ENCODE results near the gene C10orf120.

C10orf120 gene

GRCh38 chr10:122671355-122671754 lies 28.3 kb downstream of the C10orf120 start:
- no peaks in the 10 kb centered on the region for H3K79me2 ChIP-seq (ENCODE audit: low read length)
- no peak overlapping the region for H3K9ac ChIP-seq (ENCODE audit: low read length)
- no peak overlapping the region for H3K27ac ChIP-seq (ENCODE audit: low read length)
- no peaks in the 10 kb centered on the region for H3K9me3 ChIP-seq (ENCODE audit: insufficient read depth, low read length)
- no peak for TF ChIP-seq CTCF (IDR thresholded peaks at IDR 0.05; ENCODE audit: low read depth, low read length)
- TF ChIP-seq EZH2phosphoT487 (IDR thresholded peaks at IDR 0.05; ENCODE audit: low read depth), result no peak
- H3K36me3 ChIP-seq (replicated peaks; ENCODE audit: low read depth, low read length), result no peaks in the 10 kb centered on the region
- no peaks in the 10 kb centered on the region for H3K27me3 ChIP-seq (ENCODE audit: low read depth, low read length)
- no peak overlapping the region for H3K4me3 ChIP-seq (ENCODE audit: low read length)
- no peak overlapping the region for H3K4me2 ChIP-seq (ENCODE audit: low read length)
- H2AFZ ChIP-seq (ENCODE audit: low read depth, low read length), result no peak overlapping the region
- H3K4me1 ChIP-seq (ENCODE audit: low read length), result no peaks in the 10 kb centered on the region
- no peaks in the 10 kb centered on the region for H4K20me1 ChIP-seq (ENCODE audit: insufficient read depth, low read length)

- Histone ChIP-seq H3K4me2 (ENCODE audit: low read length) (no peak overlapping the region), H3K4me3 (ENCODE audit: low read length) (no peak overlapping the region), H4K20me1 (ENCODE audit: insufficient read depth, low read length) (no peaks in the 10 kb centered on the region), H3K9me3 (ENCODE audit: insufficient read depth, low read length) (no peaks in the 10 kb centered on the region), H3K36me3 (replicated peaks; ENCODE audit: low read depth, low read length) (no peaks in the 10 kb centered on the region), H3K27me3 (ENCODE audit: low read depth, low read length) (no peaks in the 10 kb centered on the region), H3K79me2 (ENCODE audit: low read length) (no peaks in the 10 kb centered on the region), H3K27ac (ENCODE audit: low read length) (no peak overlapping the region), H3K9ac (ENCODE audit: low read length) (no peak overlapping the region), H2AFZ (ENCODE audit: low read depth, low read length) (no peak overlapping the region), H3K4me1 (ENCODE audit: low read length) (no peaks in the 10 kb centered on the region)
- TF ChIP-seq CTCF (IDR thresholded peaks at IDR 0.05; ENCODE audit: low read depth, low read length) (0 out of 2 replicates have a peak, but pooled peaks have one; percentile 4), EZH2phosphoT487 (IDR thresholded peaks at IDR 0.05; ENCODE audit: low read depth) (no peak)
These were observed 29.8 kb downstream of the C10orf120 start for GRCh38 chr10:122669842-122670241.

DNA sequence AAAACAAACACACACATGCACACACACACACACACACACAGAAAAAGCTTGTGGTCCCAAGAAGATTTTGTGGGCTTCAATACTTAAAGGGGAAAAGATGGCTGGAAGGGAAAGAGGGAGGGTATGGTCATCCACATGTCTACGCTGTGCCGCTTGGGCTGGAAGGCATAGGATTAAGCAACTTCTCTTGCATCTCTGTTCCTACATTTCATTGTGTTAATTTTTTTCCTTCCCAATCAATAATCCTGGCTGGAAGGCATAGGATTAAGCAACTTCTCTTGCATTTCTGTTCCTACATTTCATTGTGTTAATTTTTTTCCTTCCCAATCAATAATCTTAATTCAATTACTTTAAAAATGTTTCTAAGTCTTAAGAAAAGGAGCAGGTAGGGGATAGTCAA lies 30.6 kb downstream of the C10orf120 start:
- no peaks in the 10 kb centered on the region for H3K27me3 ChIP-seq (ENCODE audit: low read depth, low read length)
- H3K27ac ChIP-seq (ENCODE audit: low read length), result no peak overlapping the region

DNA sequence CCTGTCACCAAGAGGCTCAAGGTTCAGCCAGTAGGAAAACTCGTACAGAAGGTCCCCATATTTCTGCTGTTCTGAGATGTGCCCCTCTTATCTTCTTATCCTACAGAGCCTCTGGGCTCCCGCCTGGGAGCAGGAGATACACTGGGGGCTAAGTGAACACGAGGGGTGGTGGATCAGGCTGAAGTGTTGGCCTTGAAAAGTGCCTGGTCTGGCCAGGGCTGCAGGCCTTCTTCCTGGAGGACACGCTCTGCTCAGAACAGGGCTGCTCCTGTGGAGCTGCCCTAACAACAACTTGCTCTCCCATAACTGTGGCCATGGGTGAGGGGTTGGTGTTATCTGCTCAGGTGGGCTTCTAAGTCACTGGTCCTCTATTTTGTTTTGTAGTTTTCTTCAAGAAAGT lies 33.7 kb downstream of the C10orf120 start:
- no peaks in the 10 kb centered on the region for H4K20me1 ChIP-seq (ENCODE audit: insufficient read depth, low read length)
- H3K9me3 ChIP-seq (ENCODE audit: insufficient read depth, low read length), result no peaks in the 10 kb centered on the region
- no peaks in the 10 kb centered on the region for H3K4me1 ChIP-seq (ENCODE audit: low read length)
- H2AFZ ChIP-seq (ENCODE audit: low read depth, low read length), result no peak overlapping the region
- no peaks in the 10 kb centered on the region for H3K79me2 ChIP-seq (ENCODE audit: low read length)
- H3K27ac ChIP-seq (ENCODE audit: low read length), result no peak overlapping the region
- no peaks in the 10 kb centered on the region for H3K36me3 ChIP-seq (replicated peaks; ENCODE audit: low read depth, low read length)
- no peak overlapping the region for H3K4me2 ChIP-seq (ENCODE audit: low read length)
- H3K4me3 ChIP-seq (ENCODE audit: low read length), result no peak overlapping the region
- no peak overlapping the region for H3K9ac ChIP-seq (ENCODE audit: low read length)
- H3K27me3 ChIP-seq (ENCODE audit: low read depth, low read length), result peaks cover 9% of the 10 kb centered on the region
- TF ChIP-seq EZH2phosphoT487 (IDR thresholded peaks at IDR 0.05; ENCODE audit: low read depth) (no peak), CTCF (IDR thresholded peaks at IDR 0.05; ENCODE audit: low read depth, low read length) (no peak)

More for the DNA sequence above, 30.6 kb downstream of the C10orf120 start:
- Histone ChIP-seq H3K36me3 (replicated peaks; ENCODE audit: low read depth, low read length) (no peaks in the 10 kb centered on the region), H4K20me1 (ENCODE audit: insufficient read depth, low read length) (no peaks in the 10 kb centered on the region), H3K9ac (ENCODE audit: low read length) (no peak overlapping the region), H2AFZ (ENCODE audit: low read depth, low read length) (no peak overlapping the region), H3K4me2 (ENCODE audit: low read length) (no peak overlapping the region), H3K9me3 (ENCODE audit: insufficient read depth, low read length) (no peaks in the 10 kb centered on the region), H3K4me1 (ENCODE audit: low read length) (no peaks in the 10 kb centered on the region), H3K79me2 (ENCODE audit: low read length) (no peaks in the 10 kb centered on the region), H3K4me3 (ENCODE audit: low read length) (no peak overlapping the region)
- TF ChIP-seq EZH2phosphoT487 (IDR thresholded peaks at IDR 0.05; ENCODE audit: low read depth) (no peak), CTCF (IDR thresholded peaks at IDR 0.05; ENCODE audit: low read depth, low read length) (no peak)

All from OCI-LY3 (cell line).